SHP77 treated with DMSO at 0.1 percent for 48 hours (cell line): ENCODE results near the gene CCDC116.

Source experiments
- DNase-seq: peaks from one replicate; lab custom pipeline; 2025; lab: John Stamatoyannopoulos, UW

CCDC116 gene

GRCh38 chr22:21681566-21682370 lies 49.2 kb downstream of the CCDC116 start:
- DNase-seq: no peak

GRCh38 chr22:21682385-21683175 lies 50.0 kb downstream of the CCDC116 start:
- DNase-seq: no peak

- DNase-seq: no peak
Measured at GRCh38 chr22:21683401-21683811, 50.8 kb downstream of the CCDC116 start.

- DNase-seq: no peak
Measured at GRCh38 chr22:21684492-21685163, 52.1 kb downstream of the CCDC116 start.

- no peak for DNase-seq
Measured at GRCh38 chr22:21685164-21685513, 52.6 kb downstream of the CCDC116 start.

- no peak for DNase-seq
Measured at GRCh38 chr22:21686193-21686608, 53.6 kb downstream of the CCDC116 start.
